ENCODE measurements around the gene ADARB1. TPM values are rescaled to one million over a fixed set of nuclear protein-coding genes. Genes with fewer than 3 reads are reported as not detected.

ADARB1 gene
- total RNA-seq, 1 experiment from 2014 or later: 15.8 TPM

DNA sequence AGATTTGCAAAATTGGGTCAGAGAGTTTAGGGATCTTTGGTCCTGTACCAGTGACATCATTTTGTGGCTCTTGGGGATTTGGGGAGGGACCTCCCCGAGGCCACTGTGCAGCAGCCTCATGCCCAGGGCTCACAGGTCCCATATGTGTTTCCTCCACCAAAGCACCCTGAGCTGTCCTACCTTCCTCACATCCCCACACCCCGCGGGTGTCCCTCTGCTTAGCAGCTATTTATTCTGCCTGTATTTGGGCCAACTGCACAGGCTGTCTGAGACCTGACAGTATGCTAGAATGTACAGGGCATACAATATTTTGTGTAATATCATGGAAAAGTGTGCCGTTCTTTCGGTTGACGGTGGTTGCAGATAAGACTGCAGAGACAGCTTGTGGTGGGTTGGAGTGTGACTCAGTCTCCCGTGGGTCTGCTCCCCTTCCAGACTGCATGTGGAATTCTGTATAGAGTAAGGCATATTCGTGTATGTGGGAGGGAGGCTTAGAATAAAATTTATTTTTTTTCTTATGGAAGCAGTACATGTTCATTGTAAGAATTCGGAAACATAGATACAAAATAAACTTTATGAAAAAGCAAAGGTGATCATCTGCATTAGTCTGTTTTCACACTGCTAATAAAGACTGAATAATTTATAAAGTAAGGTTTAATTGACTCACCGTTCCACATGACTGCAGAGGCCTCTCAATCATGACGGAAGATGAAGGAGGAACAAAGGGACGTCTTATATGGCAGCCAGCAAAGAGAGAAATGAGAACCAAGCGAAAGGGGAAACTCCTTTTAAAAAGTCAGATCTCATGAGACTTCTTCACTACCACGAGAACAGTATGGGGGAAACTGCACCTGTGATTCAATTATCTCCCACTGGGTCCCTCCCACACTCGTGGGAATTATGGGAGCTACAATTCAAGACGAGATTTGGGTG, 84.4 kb downstream of the ADARB1 start:
- peaks cover 0 to 11% (median 7%) of the 10 kb centered on the region in 3 experiments; a peak in 2 of 7 replicates for H3K36me3 Mint-ChIP-seq (ENCODE audit: insufficient read depth in 1 of 3, low read depth in 3 of 3)
- H4K8ac ChIP-seq (replicated peaks; ENCODE audit: insufficient read length, low read depth, low read length): no peak overlapping the region
- no peaks in the 10 kb centered on the region for H3K79me2 ChIP-seq (ENCODE audit: insufficient read depth, low read length)
- no peaks in the 10 kb centered on the region for H3K23me2 ChIP-seq (ENCODE audit: insufficient read length, low read depth, low read length, poor library complexity, severe bottlenecking)
- WGBS (ENCODE audit: extremely low coverage, insufficient read length, low lambda C conversion rate): no CpG with 5 or more reads among the region's 16 CpGs
- no peak overlapping the region for H2BK12ac ChIP-seq (ENCODE audit: insufficient read length, low read depth, low read length)
- no peak overlapping the region for H3K4me3 Mint-ChIP-seq
- peaks cover 3% of the 10 kb centered on the region for H4K20me1 ChIP-seq (ENCODE audit: control insufficient read depth, insufficient read depth, insufficient read length)
- no peaks in the 10 kb centered on the region for H3K27me3 Mint-ChIP-seq (ENCODE audit: low read depth)
- H2AFZ ChIP-seq (ENCODE audit: low read length): no peak overlapping the region
- H3T11ph ChIP-seq (ENCODE audit: low read length): no peak overlapping the region
- no peak overlapping the region for H3K23ac ChIP-seq (ENCODE audit: insufficient read length, low read depth, low read length)
- H3K79me1 ChIP-seq (ENCODE audit: insufficient read depth, low read depth, low read length, poor library complexity, severe bottlenecking): no peaks in the 10 kb centered on the region
- H3K4ac ChIP-seq (ENCODE audit: low read depth, low read length): no peak overlapping the region
- no peak overlapping the region for H3K14ac ChIP-seq (ENCODE audit: insufficient read depth, low read length)
- no peak overlapping the region for H3K18ac ChIP-seq (ENCODE audit: insufficient read length, low read depth, low read length)
- peaks cover 37 to 40% of the 10 kb centered on the region in 2 experiments for H3K4me1 Mint-ChIP-seq
- H2AK5ac ChIP-seq (ENCODE audit: insufficient read length, low read length): no peak overlapping the region
- TF ChIP-seq, protein P1, sequence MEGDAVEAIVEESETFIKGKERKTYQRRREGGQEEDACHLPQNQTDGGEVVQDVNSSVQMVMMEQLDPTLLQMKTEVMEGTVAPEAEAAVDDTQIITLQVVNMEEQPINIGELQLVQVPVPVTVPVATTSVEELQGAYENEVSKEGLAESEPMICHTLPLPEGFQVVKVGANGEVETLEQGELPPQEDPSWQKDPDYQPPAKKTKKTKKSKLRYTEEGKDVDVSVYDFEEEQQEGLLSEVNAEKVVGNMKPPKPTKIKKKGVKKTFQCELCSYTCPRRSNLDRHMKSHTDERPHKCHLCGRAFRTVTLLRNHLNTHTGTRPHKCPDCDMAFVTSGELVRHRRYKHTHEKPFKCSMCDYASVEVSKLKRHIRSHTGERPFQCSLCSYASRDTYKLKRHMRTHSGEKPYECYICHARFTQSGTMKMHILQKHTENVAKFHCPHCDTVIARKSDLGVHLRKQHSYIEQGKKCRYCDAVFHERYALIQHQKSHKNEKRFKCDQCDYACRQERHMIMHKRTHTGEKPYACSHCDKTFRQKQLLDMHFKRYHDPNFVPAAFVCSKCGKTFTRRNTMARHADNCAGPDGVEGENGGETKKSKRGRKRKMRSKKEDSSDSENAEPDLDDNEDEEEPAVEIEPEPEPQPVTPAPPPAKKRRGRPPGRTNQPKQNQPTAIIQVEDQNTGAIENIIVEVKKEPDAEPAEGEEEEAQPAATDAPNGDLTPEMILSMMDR (conservative IDR thresholded peaks at IDR 0.05): no peak
- no peak for DNase-seq
- no peak overlapping the region for H2BK5ac ChIP-seq (ENCODE audit: insufficient read length, low read length)
- no peak overlapping the region for H2BK20ac ChIP-seq (ENCODE audit: low read depth, low read length, poor library complexity, severe bottlenecking)
- peaks cover 3 to 8% of the 10 kb centered on the region in 2 experiments; a peak in 1 of 5 replicates for H3K9me3 Mint-ChIP-seq
- H3K56ac ChIP-seq (ENCODE audit: insufficient read length, low read depth, low read length): no peak overlapping the region
- no peak overlapping the region for H4K5ac ChIP-seq (ENCODE audit: insufficient read length, low read depth, low read length)
- no peak overlapping the region for H2BK120ac ChIP-seq (ENCODE audit: low read depth, low read length, poor library complexity, severe bottlenecking)
- H4K91ac ChIP-seq (ENCODE audit: insufficient read length, low read depth, low read length): no peak overlapping the region
- no peak overlapping the region for H3K27ac ChIP-seq (ENCODE audit: insufficient read length, low read depth, low read length)
- no peak overlapping the region for H2BK15ac ChIP-seq (ENCODE audit: low read depth, low read length)
- no peak overlapping the region for H3K9ac ChIP-seq (ENCODE audit: extremely low read depth, insufficient read length, low read length)
- H3K4me1 ChIP-seq (ENCODE audit: insufficient read depth, low read length): no peaks in the 10 kb centered on the region; the same call in 1 of the 2 replicates
- H3K9me3 ChIP-seq (ENCODE audit: control insufficient read depth, low read depth, low read length): no peaks in the 10 kb centered on the region
- no peaks in the 10 kb centered on the region for H3K27me3 ChIP-seq (ENCODE audit: insufficient read depth, low read length)
- H3K4me2 ChIP-seq (ENCODE audit: insufficient read depth, insufficient read length, low read length): no peak overlapping the region
- no peak overlapping the region; a peak in 1 of 7 replicates for H3K27ac Mint-ChIP-seq
